Transverse colon (tissue), 4 donors: ENCODE results near the gene KCNJ6.

Experiments
- CTCF ChIP-seq, 5 experiments: fragments of 200-600 bp in 3 of 5; fragments of 450-650 bp in 2 of 5; sonication (generic) in 3 of 5; IDR thresholded peaks; 1 replicate in 2 of 5; 2 replicates in 3 of 5; pipeline ENCODE4 v1.5.1; 2016 to 2017; ENCODE audit warnings: antibody characterized with exemption in 5 of 5, inconsistent platforms in 3 of 5, mild to moderate bottlenecking in 2 of 5, moderate library complexity in 1 of 5
- EP300 ChIP-seq: sonication (generic); formaldehyde crosslinking; IDR thresholded peaks from one replicate; pipeline ENCODE4 v1.6.1; 2017; ENCODE audit warnings: antibody characterized with exemption, low read depth
- POLR2A ChIP-seq: fragments of 450-650 bp; IDR thresholded peaks from one replicate; pipeline ENCODE4 v1.6.1; 2016; ENCODE audit warnings: antibody characterized with exemption, mild to moderate bottlenecking, moderate library complexity
- POLR2AphosphoS5 ChIP-seq, 3 donors: sonication (generic); formaldehyde crosslinking; IDR thresholded peaks; one replicate each; pipeline ENCODE4 v1.6.1; 2016; ENCODE audit warnings: antibody characterized with exemption in 3 of 3

GRCh38 chr21:37956772-37957171 is 40.5 kb upstream of the KCNJ6 start:
- TF ChIP-seq CTCF (IDR thresholded peaks at IDR 0.05) (no peak), EP300 (no peak), POLR2AphosphoS5 (IDR thresholded peaks at IDR 0.05) (no peak), POLR2A (no peak)
